DMS114 treated with DMSO at 0.1 percent for 48 hours (cell line): ENCODE results near the gene GRIFIN.

Experiments used
- DNase-seq: peaks from one replicate; lab custom pipeline; 2025; ENCODE audit not compliant: unreplicated experiment; lab: John Stamatoyannopoulos, UW

GRIFIN gene

DNA sequence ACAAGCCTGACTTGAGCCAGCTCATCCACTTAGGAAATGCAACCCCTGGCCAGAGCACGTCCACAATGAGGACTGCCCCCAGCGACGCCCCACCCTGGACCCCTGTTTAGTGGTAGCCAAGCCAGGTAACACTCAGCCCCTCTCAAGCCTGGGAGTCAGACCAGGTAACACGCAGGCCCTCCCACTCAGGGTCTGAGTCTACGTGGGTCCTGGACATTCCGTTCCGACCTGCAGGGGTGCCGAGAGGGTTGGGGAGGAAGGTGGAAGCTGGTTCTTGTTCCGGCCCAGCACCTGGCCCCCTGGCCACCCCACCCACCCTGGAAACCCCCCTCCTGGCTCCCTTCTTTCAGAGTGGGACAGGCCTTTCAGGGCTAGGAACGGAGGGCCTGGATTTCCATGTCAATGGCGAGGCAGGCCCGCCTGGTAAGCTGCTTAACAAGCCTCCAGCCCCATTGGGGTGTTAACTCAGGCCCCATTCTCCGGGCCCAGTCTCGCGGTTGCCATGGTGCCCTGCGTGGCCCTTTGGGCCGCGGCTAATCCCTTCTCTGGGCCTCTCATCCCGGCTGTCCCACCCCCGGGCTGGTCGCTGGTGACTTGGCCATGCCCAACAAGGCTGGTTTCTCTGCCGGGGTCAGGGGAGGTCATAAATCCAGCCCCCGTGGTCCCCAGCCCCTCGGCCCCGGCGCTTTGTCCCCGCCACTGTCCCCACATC, 23.7 kb upstream of the GRIFIN start:
- DNase-seq: no peak

DNA sequence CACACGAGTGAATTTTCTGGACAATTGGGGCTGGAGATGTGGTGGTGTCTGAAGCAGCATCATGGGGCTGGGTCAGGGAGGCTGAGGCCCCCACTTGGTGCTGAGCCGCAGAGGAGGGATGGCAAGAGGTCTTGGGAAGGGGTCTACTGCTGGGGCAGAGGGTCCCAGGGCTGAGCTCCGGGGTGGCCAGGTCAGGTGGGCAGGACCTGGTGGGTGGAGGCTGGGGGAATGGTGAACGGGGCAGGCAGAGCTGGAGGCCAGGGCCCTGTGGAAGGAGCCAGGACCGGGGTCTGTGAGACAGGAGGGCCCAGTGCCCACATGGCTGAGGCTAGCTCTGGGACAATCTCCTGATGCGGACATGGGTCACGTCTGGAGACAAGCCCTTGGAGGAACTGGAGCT, 23.0 kb upstream of the GRIFIN start:
- no peak for DNase-seq

DNA sequence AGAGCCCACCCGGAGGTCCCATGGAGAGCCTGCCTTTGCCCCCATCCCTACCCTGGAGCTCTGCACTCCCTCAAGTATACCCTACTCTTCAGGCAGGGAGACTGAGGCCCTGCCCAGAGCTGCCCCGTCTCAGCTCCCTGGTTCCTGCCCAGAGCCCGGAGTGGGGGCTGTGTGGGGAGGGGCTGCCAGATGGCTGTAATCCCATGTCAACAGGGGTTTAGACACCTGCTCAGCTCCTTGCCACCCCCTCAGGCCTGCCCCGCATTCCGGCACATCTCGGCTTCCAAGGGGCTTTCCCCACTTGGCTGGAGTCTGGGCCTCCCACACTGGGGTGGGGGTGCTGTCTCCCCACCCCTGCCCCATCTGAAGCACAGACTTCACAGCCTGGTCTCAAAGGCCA, 22.5 kb upstream of the GRIFIN start:
- no peak for DNase-seq

DNA sequence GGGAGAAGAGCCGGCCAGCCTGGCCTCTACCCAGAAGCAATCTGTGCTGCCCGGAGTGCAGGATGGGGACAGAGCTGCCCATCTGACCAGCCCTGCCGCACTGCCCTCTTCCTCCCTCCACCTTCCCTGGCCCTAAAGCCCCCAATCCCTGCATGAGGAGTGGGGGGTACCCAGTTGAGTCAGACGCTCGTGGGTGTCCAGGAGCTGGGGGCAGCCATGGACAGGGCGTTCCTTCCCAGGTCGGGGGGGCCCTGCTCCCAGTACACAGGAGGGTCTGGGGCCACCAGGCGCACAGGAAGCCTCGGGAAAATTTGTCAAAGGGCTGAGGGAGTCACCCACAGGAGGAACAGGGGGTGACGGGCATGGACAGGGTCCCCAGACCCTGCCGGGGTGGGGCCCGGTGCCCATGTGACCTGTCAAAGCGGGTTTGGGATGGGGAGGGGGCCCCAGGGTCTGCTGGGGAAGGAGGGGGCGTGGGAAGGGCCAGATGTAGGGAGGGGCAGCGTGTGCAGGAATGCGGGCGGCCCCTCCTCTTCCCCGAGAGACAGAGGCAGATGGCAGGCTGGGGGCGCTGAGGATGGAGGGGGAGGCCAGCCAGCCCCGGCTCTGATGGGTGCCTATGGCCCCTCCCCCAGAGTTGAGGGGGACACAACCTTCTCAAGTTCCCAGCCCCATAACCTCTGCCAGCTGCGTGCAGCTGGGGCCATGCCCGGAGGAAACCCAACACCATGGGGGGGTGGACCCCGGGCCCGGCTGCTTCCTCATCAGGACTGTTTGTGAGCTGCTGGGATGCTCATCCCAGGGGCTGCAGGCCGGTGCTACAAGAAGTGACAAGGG, 21.5 kb upstream of the GRIFIN start:
- no peak for DNase-seq

DNA sequence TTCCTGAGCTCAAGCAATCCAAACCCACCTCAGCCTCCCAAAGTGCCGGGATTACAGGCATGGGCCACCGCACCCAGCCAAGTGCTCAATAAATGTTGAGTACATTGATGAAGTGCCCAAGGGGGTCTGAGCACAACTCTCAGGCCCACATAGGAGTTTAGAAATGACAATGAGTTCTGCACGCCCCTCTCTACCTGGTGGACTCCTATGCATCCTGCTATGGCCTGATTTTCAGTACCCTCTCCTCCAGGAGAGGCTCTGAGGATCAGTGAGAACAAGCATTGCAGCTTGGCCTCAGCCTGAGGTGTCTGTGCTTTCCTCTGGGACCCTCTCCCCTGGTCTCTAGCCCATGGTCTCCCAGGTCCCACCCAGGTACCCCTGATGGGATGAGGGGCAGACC, 20.9 kb upstream of the GRIFIN start:
- no peak for DNase-seq

DNA sequence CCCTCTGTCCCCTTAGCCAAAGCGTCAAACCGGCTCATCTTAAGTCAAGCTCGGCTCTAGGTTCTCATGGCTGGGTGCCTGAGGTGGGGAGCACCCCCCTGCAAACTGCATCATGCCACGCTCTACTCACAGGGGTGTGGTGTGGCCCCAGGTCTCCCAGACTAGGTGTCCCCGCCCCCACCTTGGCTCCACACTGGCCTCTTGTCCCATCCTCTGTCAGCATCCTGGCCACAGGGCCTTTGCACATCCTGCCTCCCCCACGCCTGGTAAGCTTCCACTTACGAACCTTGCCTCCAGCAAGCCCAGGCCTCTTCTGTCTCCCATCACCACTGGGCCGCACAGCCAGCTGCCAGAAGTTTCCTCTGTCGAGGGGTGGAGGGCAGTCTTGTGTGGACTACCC, 20.2 kb upstream of the GRIFIN start:
- no peak for DNase-seq

DNA sequence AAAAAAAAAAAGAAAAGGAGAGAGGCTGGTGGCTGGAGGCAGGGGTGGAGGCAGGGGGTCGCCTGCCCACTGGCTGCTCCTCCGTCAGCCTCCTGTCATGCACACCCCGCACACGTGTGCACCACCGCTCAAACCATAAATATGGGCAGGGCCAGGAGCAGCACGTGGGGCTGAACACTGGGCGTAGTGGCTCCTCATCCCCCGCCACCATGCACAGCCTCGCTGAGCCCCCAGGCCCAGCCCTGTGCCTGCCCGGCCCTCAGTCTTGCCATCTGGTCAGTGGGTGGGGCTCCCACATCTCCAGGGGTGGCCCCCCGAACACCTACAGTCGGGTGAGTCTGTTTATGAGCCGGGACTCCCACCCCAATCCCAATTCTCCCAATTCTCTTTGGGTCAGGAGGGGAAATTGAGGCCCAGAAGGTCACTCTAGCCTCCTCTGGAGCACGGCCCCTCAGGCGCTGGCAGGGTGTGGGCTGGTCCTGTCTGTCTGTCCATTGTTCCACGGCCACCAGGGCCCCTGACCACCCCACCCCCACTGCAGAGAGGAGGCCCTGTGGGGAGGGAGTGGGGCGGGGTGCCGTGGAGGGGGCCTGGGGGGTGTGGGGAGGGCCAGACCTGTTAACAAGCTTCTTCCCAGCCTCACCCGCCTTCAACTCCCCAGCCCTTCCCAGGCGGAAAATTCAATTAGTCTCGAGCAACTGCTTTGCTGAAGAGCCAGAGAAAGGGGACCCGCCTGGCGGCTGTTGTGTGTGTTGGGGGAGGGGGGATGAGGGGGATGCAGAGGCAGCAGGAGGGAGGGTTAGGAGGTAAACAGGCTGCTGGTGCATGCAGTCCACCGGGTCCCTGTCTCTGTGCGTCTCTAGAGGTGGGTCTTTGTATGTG, 19.5 kb upstream of the GRIFIN start:
- no peak for DNase-seq

DNA sequence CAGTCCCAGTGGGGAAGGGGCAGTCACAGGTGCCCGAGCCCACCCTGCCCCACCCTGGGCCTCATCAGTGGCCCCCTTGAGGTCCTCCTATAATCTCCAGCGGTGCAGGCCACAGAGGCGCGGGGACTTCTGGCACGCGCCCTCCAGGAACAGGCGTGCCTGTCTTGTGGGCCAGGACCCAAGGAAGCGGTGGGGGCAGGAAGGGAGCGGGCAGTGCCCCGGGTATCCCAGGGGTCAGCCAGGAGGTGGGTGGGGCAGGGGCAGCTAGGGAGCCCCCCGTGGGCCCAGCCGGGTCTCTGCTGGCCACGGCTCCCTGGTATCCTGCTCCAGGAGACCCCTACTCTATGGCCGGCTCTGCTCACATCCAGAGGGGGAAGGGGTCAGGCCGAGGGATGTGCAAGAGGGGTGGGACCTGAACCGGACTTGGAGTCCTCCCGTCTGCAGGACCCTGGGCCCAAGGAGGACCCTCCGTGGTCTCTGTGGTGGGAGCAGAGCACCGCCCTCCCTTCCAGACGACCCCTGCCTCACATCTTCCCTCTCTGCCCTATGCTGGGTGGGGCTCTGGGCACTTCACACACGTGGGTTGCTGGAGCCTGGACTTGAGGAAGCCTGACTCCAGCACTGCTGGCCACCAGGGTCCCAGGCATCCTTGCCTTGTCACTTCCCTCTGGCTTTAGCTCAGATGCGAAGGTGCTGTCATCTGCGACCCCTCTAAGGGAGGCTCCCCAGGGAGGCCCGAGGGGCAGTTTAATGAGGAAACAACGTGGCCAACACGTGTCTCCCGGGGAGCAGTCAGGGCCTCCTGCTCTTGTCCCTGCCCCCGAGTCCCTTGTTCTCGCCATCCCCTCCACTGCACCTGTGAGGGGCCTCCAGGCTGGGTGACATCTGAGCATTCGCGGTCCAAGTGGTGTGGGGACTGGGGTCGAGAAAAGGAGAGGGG, 18.3 kb upstream of the GRIFIN start:
- no peak for DNase-seq

DNA sequence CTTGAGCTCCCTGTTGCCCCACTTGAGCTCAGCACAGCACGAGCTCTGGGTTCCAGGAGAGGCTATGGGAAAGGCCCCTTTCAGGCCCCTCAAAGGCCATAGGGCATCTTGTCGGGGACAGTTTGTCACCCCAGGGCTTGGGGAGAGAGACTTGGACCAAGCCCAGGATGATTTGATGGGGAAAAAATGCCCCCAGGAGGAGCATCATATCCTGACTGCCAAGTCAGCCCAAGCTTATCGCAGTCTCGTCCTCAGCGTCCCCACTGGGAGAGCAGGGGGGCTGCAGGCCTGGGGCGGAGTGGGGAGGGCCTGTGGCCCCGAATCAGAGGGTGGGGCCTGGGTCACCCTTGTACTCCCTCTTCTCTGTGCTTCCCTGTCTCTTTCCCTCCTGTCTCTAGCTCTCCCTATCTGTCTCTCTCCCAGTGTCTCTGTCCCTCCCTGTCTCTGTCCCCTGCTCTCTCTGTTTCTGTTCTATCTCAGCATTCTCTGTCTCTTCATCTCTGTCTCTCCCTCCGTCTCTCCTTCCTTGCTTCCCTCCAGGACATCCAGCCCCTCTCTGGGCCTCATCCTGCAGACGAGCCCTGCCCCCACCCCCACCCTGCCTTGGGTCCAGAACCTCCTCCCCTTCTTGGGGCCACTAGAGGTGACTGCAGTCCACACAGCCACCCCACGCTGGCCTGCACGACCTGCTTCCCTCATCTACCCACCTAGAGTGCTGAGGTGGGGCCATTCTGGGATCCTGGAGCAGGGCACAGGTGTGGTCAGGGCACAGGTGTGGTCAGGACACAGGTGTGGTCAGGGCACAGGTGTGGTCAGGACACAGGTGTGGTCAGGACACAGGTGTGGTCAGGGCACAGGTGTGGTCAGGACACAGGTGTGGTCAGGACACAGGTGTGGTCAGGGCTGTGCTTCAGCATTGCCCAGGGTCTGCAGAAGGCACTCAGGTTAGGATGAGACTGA, 17.3 kb upstream of the GRIFIN start:
- no peak for DNase-seq

DNA sequence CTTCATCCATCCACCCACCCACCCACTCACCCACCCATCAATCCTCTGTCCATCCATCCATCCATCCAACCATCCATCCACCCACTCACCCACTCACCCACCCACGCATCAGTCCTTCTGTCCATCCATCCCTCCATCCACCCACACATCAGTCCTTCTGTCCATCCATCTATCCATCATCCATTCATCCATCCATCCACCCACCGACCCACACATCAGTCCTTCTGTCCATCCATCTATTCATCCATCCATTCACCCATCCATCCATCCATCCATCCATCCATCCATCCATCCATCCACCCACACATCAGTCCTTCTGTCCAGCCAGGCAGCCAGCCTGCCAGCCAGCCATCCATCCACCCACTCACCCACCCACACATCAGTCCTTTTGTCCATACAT, 15.8 kb upstream of the GRIFIN start:
- DNase-seq: no peak

DNA sequence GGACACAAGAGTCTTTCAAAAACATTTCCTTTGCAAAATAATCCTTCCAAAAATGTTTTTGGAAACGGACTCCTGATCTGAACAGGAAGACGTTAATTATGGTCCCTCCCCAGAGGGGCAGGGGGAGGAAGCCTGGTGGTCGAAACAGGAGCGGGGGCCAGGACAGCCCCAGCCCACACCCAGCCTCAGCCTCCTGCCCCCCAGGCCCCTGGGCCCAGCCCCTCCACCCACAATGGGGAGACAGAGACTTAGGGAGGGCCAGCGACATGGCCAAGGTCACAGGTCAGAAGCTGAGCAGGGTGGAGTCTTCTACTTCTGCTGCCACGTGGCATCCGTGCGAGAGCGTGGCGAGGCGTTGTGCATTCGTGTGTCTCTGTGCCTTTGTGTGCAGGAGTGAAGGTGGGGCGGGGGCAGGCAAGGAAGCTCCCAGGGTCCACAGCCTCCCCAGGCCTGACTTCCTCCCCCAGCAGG, 14.0 kb upstream of the GRIFIN start:
- no peak for DNase-seq

DNA sequence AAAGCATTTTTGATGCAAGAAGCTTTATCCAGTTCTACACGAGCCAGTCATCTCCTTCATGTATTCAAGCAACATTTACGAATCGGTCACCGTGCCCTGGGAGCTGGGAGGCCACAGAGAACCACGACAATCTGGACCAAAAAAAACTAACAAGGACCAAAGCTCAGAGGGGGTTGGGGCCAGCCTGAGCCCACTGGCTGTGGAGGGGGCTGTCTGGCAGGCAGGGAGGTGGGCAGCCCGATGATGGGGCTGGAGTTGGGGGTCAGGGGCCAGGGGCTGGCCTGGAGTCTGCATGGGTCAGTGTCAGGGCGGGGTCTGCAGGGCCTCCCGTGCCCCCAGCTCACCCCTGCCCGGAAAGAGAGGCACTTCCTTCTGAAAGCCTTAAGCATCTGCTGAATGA, 12.5 kb upstream of the GRIFIN start:
- DNase-seq: no peak

DNA sequence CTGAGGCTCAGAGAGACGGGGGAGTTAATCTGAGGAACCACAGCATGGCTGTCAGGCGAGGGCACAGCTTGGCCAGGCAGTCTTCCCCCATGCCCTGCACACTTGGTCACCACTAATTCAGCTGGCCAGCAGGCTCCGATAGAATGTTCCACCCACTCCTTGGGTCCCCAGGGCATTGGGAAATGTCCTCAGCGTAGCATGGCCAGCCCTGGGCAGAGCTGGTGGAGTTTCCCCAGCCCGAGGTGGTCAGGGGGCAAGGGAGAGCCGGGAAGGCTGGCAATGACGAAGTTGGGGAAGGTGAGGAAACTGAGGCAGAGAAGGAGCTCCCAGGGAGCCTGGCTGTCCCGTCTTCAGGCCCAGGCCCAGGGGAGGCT, 12.1 kb upstream of the GRIFIN start:
- no peak for DNase-seq

DNA sequence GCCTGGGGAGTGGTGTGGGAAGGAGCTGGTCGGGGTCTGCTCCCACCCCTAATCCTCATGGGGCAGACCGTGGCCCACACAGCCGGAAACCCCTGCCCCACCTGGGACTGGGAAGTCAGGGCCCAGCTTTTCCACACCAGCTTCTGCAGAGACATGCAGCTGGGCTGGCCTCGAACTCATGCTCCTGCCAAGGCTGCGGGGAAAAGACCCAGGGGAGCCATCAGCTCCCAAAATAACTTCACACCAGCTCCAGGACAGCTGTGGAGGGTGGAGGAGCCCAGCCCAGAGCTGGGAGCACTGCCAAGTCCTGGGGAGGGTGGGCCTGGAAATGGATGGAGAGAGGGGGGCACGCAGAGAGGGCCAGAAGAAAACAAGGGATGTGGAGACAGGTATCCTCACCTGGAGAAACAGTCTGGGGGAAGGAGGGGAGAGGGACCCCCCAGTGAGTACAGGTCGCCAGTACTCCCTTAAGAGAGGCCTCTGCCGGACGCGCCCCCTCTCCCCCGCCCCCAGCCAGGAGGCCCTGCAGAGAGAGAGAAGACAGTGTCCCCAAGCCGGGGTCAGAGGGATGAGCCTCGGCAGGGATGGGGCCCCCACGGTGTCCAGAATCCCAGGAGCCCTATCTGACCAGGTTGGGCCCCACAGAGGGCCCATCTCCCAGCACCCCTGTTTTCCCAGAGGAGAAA, 11.5 kb upstream of the GRIFIN start:
- DNase-seq: no peak

DNA sequence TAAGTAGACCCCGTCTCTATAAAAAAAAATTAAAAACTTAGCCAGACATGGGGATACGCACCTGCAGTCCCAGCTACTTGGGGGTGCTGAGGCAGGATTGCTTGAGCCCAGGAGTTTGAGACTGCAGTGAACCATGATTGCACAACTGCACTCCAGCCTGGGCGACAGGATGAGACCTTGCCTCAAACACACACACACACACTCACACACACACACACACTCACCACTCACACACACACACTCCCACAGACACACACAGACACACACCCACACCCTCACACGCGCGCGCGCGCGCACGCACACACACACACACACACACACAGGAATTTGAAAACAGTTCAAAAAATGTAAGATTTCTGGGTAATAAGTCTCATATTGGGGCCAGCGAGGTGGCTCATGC, 8.7 kb upstream of the GRIFIN start:
- DNase-seq: no peak

DNA sequence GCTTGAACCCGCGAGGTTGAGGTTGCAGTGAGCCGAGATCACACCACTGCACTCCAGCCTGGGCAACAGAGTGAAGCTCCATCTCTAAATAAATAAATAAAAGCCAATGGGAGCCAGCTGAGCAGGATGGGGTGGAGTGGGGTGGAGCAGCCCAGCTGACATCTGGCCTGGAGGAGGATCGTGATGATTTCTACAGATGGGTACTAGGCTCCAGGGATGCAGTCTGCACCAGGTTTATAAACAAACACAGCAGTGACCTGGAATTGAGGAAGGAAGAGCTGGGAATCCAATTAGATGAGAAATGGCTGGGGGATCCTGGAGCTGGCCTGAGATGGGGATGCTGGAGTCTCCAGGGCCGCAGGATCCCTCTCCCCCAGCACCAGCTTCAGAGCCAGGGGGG, 7.3 kb upstream of the GRIFIN start:
- DNase-seq: no peak

DNA sequence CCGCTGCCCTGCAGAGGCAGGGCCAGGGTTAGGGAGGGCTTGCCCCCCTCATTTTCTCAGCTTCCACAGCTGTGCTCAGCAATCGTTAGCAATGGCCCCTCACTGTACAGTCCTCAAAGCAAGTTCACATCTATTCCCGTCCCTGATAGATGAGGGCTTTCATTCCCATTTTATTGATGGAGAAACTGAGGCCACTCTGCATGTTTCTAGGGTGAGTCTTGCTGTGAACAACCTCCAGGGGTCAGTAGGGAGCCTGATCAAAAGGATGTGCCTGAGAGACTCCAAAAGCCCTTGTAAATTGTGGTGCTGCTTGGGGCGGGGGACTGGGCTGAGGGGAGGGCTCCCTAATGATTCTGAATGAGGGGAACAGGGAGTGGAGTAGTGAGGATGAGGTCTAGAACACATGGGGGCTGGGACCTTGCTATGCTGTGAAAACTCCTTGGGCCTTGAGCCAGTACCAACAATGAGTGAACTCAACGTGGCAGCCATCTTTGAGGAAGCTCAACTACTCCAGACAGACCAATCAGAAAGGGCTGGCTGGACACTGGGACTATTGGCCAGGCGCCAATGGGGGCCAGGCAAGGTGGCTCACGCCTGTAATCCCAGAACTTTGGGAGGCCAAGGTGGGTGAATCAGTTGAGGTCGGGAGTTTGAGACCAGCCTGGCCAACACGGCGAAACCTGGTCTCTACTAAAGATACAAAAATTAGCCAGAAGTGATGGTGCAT, 6.7 kb upstream of the GRIFIN start:
- DNase-seq: no peak

DNA sequence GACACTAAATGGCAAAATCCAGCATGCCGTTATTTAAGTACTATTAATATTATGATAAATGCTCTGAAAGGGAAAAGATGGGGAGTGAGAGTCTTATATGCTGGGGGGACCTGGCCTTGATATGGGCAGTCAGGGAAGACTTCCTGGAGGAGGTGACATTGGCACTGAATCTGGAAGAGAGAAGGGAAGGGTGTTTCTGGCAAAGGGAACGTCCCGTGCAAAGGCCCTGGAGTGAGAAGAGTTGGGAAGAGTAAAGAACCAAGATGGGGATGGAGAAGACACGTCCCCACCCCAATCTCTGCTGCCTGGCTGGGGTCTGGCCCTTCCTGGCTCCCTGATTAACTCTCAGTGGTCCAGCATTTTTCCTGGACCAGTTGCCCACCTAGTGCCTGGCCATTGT, 5.0 kb upstream of the GRIFIN start:
- DNase-seq: no peak
